ENCODE results near the gene NBDY.

Gene NBDY

DNA sequence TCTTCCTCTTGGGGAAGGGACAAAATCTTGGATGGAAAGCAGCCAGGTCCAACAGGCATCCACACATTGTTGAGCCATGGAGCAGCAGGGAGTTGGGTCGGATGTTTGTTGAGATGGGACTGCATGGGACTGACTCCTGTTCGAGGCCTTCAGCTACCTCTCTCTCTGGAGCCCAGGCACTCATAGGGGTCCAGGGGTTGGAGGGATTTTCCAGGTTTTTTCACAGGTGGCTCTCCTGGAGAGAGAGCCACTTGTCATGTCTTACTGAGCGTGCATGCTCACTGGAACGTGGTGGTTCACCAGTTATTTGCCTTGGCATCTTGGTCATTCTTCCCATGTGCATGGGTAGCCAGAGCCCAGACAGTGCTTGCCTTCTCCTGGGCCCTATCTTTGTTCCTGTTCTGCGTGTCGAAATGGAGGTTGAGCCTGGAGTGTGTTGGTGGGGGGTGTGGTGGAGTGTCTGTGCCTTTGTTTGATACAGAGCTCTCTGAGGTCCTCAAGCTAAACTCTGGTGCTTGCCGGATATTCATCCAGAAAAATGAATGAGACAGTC lies 60.6 kb downstream of the NBDY start:
- H3K9me3 Mint-ChIP-seq = peaks cover 18% of the 10 kb centered on the region

DNA sequence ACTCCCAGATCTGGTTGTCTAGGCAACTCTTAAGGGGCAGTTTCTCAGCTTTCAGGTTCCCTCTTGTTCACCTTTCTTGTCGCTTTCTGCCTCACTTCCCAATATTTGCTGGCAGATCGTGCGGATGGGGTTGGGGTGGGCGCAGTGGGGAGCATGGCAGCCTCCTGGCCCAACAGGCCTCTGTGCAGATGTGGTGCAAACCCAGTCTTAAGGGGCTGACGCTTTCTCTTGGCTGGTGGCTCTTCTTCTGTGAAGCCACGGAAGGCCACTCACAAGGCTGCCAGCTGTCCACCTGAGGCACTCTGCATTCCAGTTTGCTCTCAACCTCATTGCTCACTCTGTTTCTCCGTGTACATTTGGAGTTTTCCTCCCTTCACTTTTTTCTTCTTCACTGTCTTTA lies 61.7 kb downstream of the NBDY start:
- Mint-ChIP-seq H3K9me3 (peaks cover 9% of the 10 kb centered on the region), H3K4me3 (no peak overlapping the region), H3K36me3 (ENCODE audit: low read depth) (peaks cover 56% of the 10 kb centered on the region), H3K4me1 (no peaks in the 10 kb centered on the region), H3K27ac (no peak overlapping the region), H3K27me3 (ENCODE audit: low read depth) (no peaks in the 10 kb centered on the region)
- TF ChIP-seq, protein P1, sequence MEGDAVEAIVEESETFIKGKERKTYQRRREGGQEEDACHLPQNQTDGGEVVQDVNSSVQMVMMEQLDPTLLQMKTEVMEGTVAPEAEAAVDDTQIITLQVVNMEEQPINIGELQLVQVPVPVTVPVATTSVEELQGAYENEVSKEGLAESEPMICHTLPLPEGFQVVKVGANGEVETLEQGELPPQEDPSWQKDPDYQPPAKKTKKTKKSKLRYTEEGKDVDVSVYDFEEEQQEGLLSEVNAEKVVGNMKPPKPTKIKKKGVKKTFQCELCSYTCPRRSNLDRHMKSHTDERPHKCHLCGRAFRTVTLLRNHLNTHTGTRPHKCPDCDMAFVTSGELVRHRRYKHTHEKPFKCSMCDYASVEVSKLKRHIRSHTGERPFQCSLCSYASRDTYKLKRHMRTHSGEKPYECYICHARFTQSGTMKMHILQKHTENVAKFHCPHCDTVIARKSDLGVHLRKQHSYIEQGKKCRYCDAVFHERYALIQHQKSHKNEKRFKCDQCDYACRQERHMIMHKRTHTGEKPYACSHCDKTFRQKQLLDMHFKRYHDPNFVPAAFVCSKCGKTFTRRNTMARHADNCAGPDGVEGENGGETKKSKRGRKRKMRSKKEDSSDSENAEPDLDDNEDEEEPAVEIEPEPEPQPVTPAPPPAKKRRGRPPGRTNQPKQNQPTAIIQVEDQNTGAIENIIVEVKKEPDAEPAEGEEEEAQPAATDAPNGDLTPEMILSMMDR (IDR thresholded peaks at IDR 0.05; ENCODE audit: unreplicated experiment in 3 of 3) = no peak

More for the DNA sequence above, 60.6 kb downstream of the NBDY start:
- no peak overlapping the region for H3K4me3 Mint-ChIP-seq
- H3K27me3 Mint-ChIP-seq (ENCODE audit: low read depth) = no peaks in the 10 kb centered on the region
- H3K27ac Mint-ChIP-seq = no peak overlapping the region
- H3K4me1 Mint-ChIP-seq = no peaks in the 10 kb centered on the region
- peaks cover 61% of the 10 kb centered on the region for H3K36me3 Mint-ChIP-seq (ENCODE audit: low read depth)
- TF ChIP-seq, protein P1 (IDR thresholded peaks at IDR 0.05; ENCODE audit: unreplicated experiment in 3 of 3) = no peak

- TF ChIP-seq, protein P1 (IDR thresholded peaks at IDR 0.05; ENCODE audit: unreplicated experiment in 3 of 3) = no peak
- H3K4me3 Mint-ChIP-seq = no peak overlapping the region
- H3K9me3 Mint-ChIP-seq = peaks cover 4% of the 10 kb centered on the region
- no peaks in the 10 kb centered on the region for H3K4me1 Mint-ChIP-seq
- peaks cover 57% of the 10 kb centered on the region for H3K36me3 Mint-ChIP-seq (ENCODE audit: low read depth)
- H3K27me3 Mint-ChIP-seq (ENCODE audit: low read depth) = no peaks in the 10 kb centered on the region
- H3K27ac Mint-ChIP-seq = no peak overlapping the region
These were observed 62.4 kb downstream of the NBDY start for GRCh38 chrX:56791456-56791855.

DNA sequence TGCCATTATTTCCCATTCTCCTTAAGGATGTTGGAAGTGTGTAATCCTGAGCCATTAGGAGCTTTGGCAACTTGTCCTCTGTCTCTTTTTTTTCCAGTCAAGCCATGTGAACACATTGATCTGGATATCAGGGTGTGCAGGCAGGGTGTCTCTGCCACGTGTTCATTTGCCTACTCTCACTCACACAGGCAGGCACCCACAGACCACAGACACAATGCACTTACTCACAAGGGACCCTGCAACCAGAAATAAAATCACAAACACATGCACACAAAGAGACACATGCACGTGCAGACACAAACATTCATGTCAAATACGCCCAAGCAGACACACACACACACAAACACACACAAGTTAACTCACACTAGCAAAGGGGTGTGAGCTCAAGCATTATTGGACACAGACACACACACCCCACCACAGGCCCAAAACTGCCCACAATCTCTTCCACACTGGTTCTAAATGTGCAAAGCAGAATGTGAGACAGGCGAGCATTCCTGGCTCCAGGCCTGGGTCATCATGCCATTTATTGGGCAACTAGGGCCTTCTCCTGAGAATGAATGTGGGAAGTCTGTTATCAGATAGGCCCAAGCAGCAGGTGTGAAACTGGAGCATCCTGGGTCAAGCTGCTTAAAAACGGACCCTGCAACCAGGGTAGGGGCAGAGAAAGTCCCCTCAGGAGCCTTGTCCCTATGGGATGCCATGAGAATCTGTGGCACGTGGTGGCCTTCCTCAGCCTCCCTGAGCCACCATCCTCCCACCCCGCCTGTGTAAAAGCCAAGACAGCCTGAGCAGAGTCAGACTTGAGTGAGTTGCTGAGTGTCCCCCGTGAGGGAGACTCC lies 63.4 kb downstream of the NBDY start:
- Mint-ChIP-seq H3K4me3 (no peak overlapping the region), H3K36me3 (ENCODE audit: low read depth) (peaks cover 55% of the 10 kb centered on the region)

DNA sequence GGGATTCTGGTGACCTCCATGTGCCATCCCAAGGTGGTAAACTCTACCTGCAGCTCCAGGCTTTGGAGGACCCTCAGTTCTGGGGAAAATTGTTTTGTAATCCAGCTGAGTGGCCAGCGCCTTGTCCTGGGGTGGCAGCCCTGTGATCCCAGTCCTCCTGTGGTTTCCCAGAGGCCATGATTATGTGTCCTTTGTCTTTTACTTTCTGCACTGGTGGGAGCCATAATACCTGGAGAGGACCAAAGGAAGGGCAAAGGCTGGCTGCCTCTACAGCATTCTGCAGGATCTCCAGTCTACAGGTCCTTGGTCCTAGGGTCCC lies 64.0 kb downstream of the NBDY start:
- Mint-ChIP-seq H3K27me3 (ENCODE audit: low read depth) (no peaks in the 10 kb centered on the region), H3K9me3 (peaks cover 2% of the 10 kb centered on the region), H3K4me1 (peaks cover 6% of the 10 kb centered on the region), H3K27ac (peak overlapping the region in 1 of 3 experiments; percentile 60), H3K36me3 (ENCODE audit: low read depth) (peaks cover 50% of the 10 kb centered on the region), H3K4me3 (no peak overlapping the region)
- TF ChIP-seq, protein P1 (IDR thresholded peaks at IDR 0.05; ENCODE audit: unreplicated experiment in 3 of 3) = no peak

More for the DNA sequence above, 63.4 kb downstream of the NBDY start:
- Mint-ChIP-seq H3K27ac (no peak overlapping the region), H3K27me3 (ENCODE audit: low read depth) (no peaks in the 10 kb centered on the region), H3K9me3 (peaks cover 2% of the 10 kb centered on the region), H3K4me1 (peaks cover 1% of the 10 kb centered on the region)
- TF ChIP-seq, protein P1 (IDR thresholded peaks at IDR 0.05; ENCODE audit: unreplicated experiment in 3 of 3) = no peak

Data from nephron (organoid).